ENCODE results near the gene YPEL4. TPM values are rescaled to one million over a fixed set of nuclear protein-coding genes. Genes with fewer than 3 reads are reported as not detected.

YPEL4 gene
- total RNA-seq, 1 donor from 2014 or later = 6.9 TPM

- intact Hi-C loops (cut with DNase I) = no loop called here
- H3K4me3 ChIP-seq = peak overlapping the region; percentile 60
Observed at GRCh38 chr11:57596266-57596885, 53.3 kb downstream of the YPEL4 start.

More at GRCh38 chr11:57596266-57596885, 53.3 kb downstream of the YPEL4 start:
- H3K9me3 ChIP-seq = no peaks in the 10 kb centered on the region
- ATAC-seq (no peak), DNase-seq (no peak)
- no peaks in the 10 kb centered on the region for H3K36me3 ChIP-seq
- H3K27ac ChIP-seq = peak overlapping the region; percentile 91
- TF ChIP-seq, protein P1, sequence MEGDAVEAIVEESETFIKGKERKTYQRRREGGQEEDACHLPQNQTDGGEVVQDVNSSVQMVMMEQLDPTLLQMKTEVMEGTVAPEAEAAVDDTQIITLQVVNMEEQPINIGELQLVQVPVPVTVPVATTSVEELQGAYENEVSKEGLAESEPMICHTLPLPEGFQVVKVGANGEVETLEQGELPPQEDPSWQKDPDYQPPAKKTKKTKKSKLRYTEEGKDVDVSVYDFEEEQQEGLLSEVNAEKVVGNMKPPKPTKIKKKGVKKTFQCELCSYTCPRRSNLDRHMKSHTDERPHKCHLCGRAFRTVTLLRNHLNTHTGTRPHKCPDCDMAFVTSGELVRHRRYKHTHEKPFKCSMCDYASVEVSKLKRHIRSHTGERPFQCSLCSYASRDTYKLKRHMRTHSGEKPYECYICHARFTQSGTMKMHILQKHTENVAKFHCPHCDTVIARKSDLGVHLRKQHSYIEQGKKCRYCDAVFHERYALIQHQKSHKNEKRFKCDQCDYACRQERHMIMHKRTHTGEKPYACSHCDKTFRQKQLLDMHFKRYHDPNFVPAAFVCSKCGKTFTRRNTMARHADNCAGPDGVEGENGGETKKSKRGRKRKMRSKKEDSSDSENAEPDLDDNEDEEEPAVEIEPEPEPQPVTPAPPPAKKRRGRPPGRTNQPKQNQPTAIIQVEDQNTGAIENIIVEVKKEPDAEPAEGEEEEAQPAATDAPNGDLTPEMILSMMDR (IDR thresholded peaks at IDR 0.05) = no peak
- no peaks in the 10 kb centered on the region for H3K27me3 ChIP-seq
- H3K4me1 ChIP-seq = peaks cover 8% of the 10 kb centered on the region

Small RNA genes within 50 kb of the gene (microRNA-seq; reads per million reads assigned to microRNA genes)
- 8,255 reads per million, percentile 96 among the genes with 10 or more reads in this experiment for gene MIR130A (ENCODE audit: borderline microRNAs expressed)

Other genes starting within 250 kb of the YPEL4 start
- 117 TPM for gene SLC43A3, start 222.8 kb downstream of the YPEL4 start, total RNA-seq
- 3.2 TPM for gene RTN4RL2, start 189.4 kb downstream of the YPEL4 start, total RNA-seq
- 12.4 TPM for gene SLC43A1, start 134.2 kb downstream of the YPEL4 start, total RNA-seq
- gene TIMM10, start 119.2 kb downstream of the YPEL4 start, total RNA-seq = 34.7 TPM
- not detected for gene SMTNL1, start 112.3 kb downstream of the YPEL4 start, total RNA-seq
- gene UBE2L6, start 82.2 kb downstream of the YPEL4 start, total RNA-seq = 120 TPM
- 490 TPM for gene SERPING1, start 52.2 kb downstream of the YPEL4 start, total RNA-seq
- gene CLP1, start 7.8 kb upstream of the YPEL4 start, total RNA-seq = 11.7 TPM
- 79.8 TPM for gene ZDHHC5, start 18.2 kb upstream of the YPEL4 start, total RNA-seq
- 9.6 TPM for gene MED19, start 62.3 kb upstream of the YPEL4 start, total RNA-seq
- gene TMX2, start 62.7 kb upstream of the YPEL4 start, total RNA-seq = 70.4 TPM
- gene SELENOH, start 91.6 kb upstream of the YPEL4 start, total RNA-seq = 103 TPM
- not detected for gene BTBD18, start 101.9 kb upstream of the YPEL4 start, total RNA-seq
- 245 TPM for gene CTNND1, start 111.9 kb upstream of the YPEL4 start, total RNA-seq